ENCODE results near the gene UBE2M. TPM values are rescaled to one million over a fixed set of nuclear protein-coding genes. Genes with fewer than 3 reads are reported as not detected.

The UBE2M gene
- polyA plus RNA-seq, 1 of the 3 experiments (the other 2 are of a cell fraction), result 135 TPM

GRCh38 chr19:58551577-58552471 is 6.6 kb downstream of the UBE2M start:
- POLR2A ChIA-PET, result interaction anchor here (1.0 to 4.3 kb wide), 3 partner anchors 7 to 38 kb away, joined by 3 to 42 read pairs (median 3); partner anchors contain the start of gene TRIM28
- TF ChIP-seq POLR2AphosphoS5 (IDR thresholded peaks at IDR 0.05; ENCODE audit: low read depth, low read length) (peak; percentile 18), ELF1 (IDR thresholded peaks at IDR 0.05) (no peak), RCOR1 (IDR thresholded peaks at IDR 0.05; ENCODE audit: low read length) (no peak), NFIC (IDR thresholded peaks at IDR 0.05; ENCODE audit: borderline replicate concordance) (no peak)
- CTCF ChIA-PET, result interaction anchor here (9.1 kb wide), 1 partner anchor 33 kb away, joined by 81 read pairs; the partner anchor contains the start of gene ZBTB45
- H3K4me2 ChIP-seq, result no peak overlapping the region
- peaks cover 62% of the 10 kb centered on the region for H3F3A ChIP-seq (replicated peaks; ENCODE audit: insufficient read depth)
- no peak for DNase-seq
- H4K20me1 ChIP-seq (ENCODE audit: insufficient read depth), result peaks cover 34% of the 10 kb centered on the region
- H3K4me1 ChIP-seq (ENCODE audit: control insufficient read depth in 1 of 2, insufficient read depth in 2 of 2, low read depth in 1 of 2, low read length in 1 of 2), result peaks cover 16 to 37% of the 10 kb centered on the region in 2 experiments; a peak in 3 of 4 replicates
- 95% methylated on average over 17 of the region's 18 CpGs for WGBS (ENCODE audit: low lambda C conversion rate)
- no peaks in the 10 kb centered on the region for H3K9me2 ChIP-seq
- H3K9me3 ChIP-seq, result no peaks in the 10 kb centered on the region
- H3K27me3 ChIP-seq (ENCODE audit: insufficient read depth), result no peaks in the 10 kb centered on the region
- H2AFZ ChIP-seq (ENCODE audit: low read depth), result no peak overlapping the region
- H3K9ac ChIP-seq, result no peak overlapping the region
- peaks cover 53 to 74% of the 10 kb centered on the region in 2 experiments for H3K36me3 ChIP-seq (replicated peaks in 1 of 2; ENCODE audit: control insufficient read depth in 1 of 2, insufficient read depth in 2 of 2, low read length in 1 of 2)
- no peak overlapping the region; a peak in 1 of 4 replicates for H3K27ac ChIP-seq (ENCODE audit: low read depth in 2 of 2, low read length in 1 of 2)
- peaks cover 63% of the 10 kb centered on the region for H3K79me2 ChIP-seq (ENCODE audit: insufficient read depth)
- H3K4me3 ChIP-seq (ENCODE audit: low read depth in 2 of 2, low read length in 1 of 2), result no peak overlapping the region

DNA sequence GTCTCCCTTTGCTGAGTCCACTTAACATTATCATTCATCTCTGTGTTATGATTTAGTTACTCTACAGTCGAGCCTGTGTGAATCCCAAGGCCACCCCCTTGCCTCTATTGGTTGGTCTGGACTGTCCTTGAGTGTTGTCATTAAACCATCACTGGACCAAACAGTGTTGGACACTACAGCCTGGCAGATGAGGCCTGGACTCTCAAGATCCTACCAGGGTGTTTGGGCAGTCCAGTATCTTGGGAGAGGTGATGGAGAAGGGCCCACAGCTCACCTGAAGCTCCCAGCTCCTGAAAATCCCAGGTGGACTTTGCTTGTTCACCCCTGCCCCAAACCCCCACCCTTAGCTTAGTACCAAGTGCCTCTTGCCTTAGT is 7.3 kb downstream of the UBE2M start:
- POLR2A ChIA-PET, result interaction anchor here (1.0 to 1.2 kb wide), 2 partner anchors 10 to 37 kb away, joined by 3 read pairs; no protein-coding TSS in a partner anchor
- peaks cover 52 to 74% of the 10 kb centered on the region in 2 experiments for H3K36me3 ChIP-seq (replicated peaks in 1 of 2; ENCODE audit: control insufficient read depth in 1 of 2, insufficient read depth in 2 of 2, low read length in 1 of 2)

More for the DNA sequence above, 7.3 kb downstream of the UBE2M start:
- CTCF ChIA-PET, result interaction anchor here (9.1 kb wide), 1 partner anchor 32 kb away, joined by 81 read pairs; the partner anchor contains the start of gene ZBTB45
- 62% methylated on average over 1 of the region's 1 CpG for WGBS (ENCODE audit: low lambda C conversion rate)
- Histone ChIP-seq H3K4me2 (no peak overlapping the region), H3K79me2 (ENCODE audit: insufficient read depth) (peaks cover 63% of the 10 kb centered on the region), H3K9me3 (no peaks in the 10 kb centered on the region), H4K20me1 (ENCODE audit: insufficient read depth) (peaks cover 41% of the 10 kb centered on the region), H3K27ac (ENCODE audit: low read depth in 2 of 2, low read length in 1 of 2) (no peak overlapping the region; a peak in 1 of 4 replicates), H3K4me3 (ENCODE audit: low read depth in 2 of 2, low read length in 1 of 2) (no peak overlapping the region), H2AFZ (ENCODE audit: low read depth) (no peak overlapping the region), H3K9me2 (no peaks in the 10 kb centered on the region), H3K27me3 (ENCODE audit: insufficient read depth) (no peaks in the 10 kb centered on the region), H3K9ac (no peak overlapping the region), H3F3A (replicated peaks; ENCODE audit: insufficient read depth) (peaks cover 61% of the 10 kb centered on the region), H3K4me1 (ENCODE audit: control insufficient read depth in 1 of 2, insufficient read depth in 2 of 2, low read depth in 1 of 2, low read length in 1 of 2) (peaks cover 20 to 36% of the 10 kb centered on the region in 2 experiments; a peak in 3 of 4 replicates)
- no peak for DNase-seq
- TF ChIP-seq TEAD4 (IDR thresholded peaks at IDR 0.05; ENCODE audit: borderline replicate concordance, insufficient read depth) (no peak), EZH2phosphoT487 (IDR thresholded peaks at IDR 0.05; ENCODE audit: borderline replicate concordance, low read depth) (no peak), RFX5 (IDR thresholded peaks at IDR 0.05; ENCODE audit: low read length) (no peak), NRF1 (IDR thresholded peaks at IDR 0.05; ENCODE audit: low read depth, low read length) (no peak), FOXM1 (IDR thresholded peaks at IDR 0.05; ENCODE audit: low read depth) (no peak), IRF3 (IDR thresholded peaks at IDR 0.05; ENCODE audit: low read depth, low read length) (no peak), CHD2 (IDR thresholded peaks at IDR 0.05; ENCODE audit: low read length, partially characterized antibody) (no peak), MXI1 (IDR thresholded peaks at IDR 0.05; ENCODE audit: low read depth, low read length) (no peak), MEF2A (IDR thresholded peaks at IDR 0.05; ENCODE audit: borderline replicate concordance, low read depth) (no peak), CTCF (IDR thresholded peaks at IDR 0.05) (no peak), JUND (IDR thresholded peaks at IDR 0.05) (no peak), YY1 (IDR thresholded peaks at IDR 0.05; ENCODE audit: low read depth) (no peak), RAD21 (IDR thresholded peaks at IDR 0.05; ENCODE audit: low read length) (no peak)
- TF ChIP-seq, protein P1, sequence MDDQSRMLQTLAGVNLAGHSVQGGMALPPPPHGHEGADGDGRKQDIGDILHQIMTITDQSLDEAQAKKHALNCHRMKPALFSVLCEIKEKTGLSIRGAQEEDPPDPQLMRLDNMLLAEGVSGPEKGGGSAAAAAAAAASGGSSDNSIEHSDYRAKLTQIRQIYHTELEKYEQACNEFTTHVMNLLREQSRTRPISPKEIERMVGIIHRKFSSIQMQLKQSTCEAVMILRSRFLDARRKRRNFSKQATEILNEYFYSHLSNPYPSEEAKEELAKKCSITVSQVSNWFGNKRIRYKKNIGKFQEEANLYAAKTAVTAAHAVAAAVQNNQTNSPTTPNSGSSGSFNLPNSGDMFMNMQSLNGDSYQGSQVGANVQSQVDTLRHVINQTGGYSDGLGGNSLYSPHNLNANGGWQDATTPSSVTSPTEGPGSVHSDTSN (IDR thresholded peaks at IDR 0.05), result no peak
- TF ChIP-seq, protein P2, sequence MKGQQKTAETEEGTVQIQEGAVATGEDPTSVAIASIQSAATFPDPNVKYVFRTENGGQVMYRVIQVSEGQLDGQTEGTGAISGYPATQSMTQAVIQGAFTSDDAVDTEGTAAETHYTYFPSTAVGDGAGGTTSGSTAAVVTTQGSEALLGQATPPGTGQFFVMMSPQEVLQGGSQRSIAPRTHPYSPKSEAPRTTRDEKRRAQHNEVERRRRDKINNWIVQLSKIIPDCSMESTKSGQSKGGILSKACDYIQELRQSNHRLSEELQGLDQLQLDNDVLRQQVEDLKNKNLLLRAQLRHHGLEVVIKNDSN (IDR thresholded peaks at IDR 0.05; ENCODE audit: borderline replicate concordance, low read depth), result no peak
